ENCODE data around the gene TRIM77. TPM values are rescaled to one million over a fixed set of nuclear protein-coding genes. Genes with fewer than 3 reads are reported as not detected.
"Not testable (repeated sequence)": the region's sequence is repeated elsewhere in the genome, so short reads cannot be mapped to it uniquely, and the experiment has no call there.

Gene TRIM77
- not detected for total RNA-seq
- long read RNA-seq = 0 reads

DNA sequence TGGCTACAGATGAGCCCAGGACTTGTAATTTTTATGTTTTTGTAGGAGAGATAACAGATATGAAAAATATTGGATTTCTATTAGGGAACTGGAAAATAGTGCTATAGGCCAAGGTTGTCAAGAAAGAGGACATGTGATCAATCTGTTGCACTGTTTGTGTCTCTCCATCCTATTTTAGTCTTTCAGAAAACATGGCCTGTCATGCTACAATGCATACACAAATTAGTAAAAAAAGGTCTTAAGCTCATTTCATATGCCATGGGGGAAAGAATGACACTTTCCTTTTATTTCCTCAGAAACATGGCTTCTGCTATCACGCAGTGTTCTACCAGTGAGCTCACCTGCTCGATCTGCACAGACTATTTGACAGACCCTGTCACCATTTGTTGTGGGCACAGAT is at the start of gene TRIM77:
TRIM77 (plus strand) TSS at position 301 of the 400 bp plus-strand sequence; CDS start at position 301, 0 bp downstream.
- ATAC-seq (ENCODE audit: poor library complexity); DNase-seq; intact Hi-C loops (cut with DNase I): not testable (repeated sequence)

DNA sequence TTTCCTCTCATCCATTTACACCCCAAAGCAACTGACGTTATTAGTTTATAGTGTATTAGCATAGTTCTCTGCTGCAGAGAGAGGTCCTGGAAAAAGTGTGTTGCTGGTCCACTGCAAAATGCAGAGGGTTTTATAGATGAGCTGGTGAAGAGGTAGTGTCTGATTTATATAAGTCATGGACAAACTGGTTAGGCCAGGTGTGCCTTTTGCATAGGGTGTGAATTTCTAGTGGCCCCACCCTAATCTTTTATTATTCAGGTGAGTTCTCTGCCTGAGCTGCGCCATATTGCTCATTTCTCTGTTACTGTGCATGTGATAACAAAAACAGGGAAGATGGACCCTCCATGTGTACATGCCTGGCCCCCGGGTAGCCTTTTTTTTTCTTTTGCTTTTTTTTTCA is 43.1 kb upstream of the TRIM77 start:
- DNase-seq (no peak), ATAC-seq (ENCODE audit: poor library complexity) (no peak)
- intact Hi-C loops (cut with DNase I) = no loop called here

DNA sequence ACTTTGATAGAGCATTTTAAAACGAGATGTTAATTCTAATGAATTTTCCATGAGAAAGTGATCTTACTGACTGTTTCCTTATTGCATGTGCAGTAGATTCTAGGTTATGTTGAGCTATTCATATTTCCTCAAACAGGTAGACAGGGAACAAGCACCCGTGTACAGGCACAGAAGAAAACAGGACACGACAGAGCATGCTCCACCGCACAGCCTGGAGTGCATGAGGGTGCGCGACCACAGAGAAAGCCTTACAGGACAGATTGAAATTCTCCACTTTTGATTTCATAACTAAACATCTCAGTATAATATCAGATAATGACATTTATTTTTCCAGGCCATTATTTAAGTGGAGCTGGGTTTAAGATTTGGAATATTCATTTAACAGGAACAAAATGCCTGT is 41.9 kb upstream of the TRIM77 start:
- DNase-seq; ATAC-seq (ENCODE audit: poor library complexity); intact Hi-C loops (cut with DNase I): not testable (repeated sequence)

DNA sequence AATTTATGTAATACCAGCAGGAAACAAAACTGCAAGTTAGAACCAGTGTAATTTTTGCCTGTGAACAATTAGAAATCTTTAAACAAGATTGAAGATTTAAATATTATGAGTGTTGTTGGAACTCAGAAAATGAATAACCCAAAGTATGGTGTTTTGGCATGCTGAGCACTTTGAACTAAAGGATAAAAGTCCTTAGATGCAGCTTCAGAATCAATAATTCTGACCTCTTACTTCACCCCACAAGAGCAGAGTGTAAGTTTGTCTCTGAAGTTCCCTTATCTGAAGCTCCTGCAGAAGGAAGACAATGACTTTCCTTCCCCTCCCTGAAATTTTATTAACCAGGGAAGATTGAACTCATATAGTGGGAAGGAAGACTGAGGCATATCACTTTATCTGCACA is 40.5 kb upstream of the TRIM77 start:
- ATAC-seq (ENCODE audit: poor library complexity); intact Hi-C loops (cut with DNase I); DNase-seq: not testable (repeated sequence)

DNA sequence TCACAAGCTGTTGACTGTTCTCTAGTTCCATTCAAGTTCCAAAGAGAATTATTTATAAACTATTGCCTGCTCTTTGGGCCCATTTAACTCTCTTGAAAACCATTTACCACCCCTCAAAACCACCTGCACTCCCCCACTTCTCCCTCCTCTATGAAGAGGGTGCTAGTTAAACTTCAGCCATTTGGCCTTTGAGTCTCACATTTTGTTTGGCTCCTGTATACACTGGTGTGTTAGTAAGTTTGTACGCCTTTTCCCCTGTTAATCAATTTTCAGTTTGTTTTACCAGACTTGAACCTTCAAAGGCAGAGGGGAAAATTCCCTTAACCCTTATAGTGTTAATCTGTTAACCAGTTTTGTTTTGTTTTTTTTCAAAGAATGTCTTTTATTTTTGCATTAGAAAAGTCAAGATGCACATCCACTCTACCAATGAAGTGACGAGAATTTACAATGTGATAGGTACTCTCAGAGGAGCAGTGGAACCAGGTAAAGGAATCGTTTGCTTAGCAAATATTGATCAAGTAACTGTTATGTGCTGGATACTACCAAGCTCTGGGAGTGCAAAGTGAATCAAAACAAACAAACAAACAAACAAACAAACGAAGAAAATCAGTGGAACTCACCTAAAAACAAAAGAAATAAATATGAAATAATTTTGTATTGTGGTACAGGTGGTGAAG is 40.0 kb upstream of the TRIM77 start:
- ATAC-seq (ENCODE audit: poor library complexity); DNase-seq; intact Hi-C loops (cut with DNase I): not testable (repeated sequence)

DNA sequence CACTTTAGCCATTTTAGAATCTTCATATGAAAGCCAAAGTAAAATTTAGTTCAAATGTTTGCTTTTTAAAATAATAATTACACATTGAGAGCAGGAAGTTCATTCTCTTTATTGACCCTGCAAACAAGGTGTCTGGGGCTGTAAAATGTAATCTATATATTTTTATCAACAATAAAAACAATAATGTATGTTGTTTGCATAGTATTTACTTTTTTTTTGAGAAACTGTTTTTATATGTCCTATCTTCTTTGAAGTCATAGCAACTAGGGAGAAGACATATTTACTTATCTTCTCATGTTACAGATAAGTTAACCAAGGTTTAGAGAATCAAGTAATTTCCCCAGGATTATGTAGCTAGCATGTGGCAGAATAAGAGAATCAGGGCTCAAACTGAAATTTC is 37.6 kb upstream of the TRIM77 start:
- intact Hi-C loops (cut with DNase I); ATAC-seq (ENCODE audit: poor library complexity); DNase-seq: not testable (repeated sequence)

GRCh38 chr11:89673380-89673779 is 36.7 kb upstream of the TRIM77 start:
- DNase-seq; intact Hi-C loops (cut with DNase I); ATAC-seq (ENCODE audit: poor library complexity): not testable (repeated sequence)

- intact Hi-C loops (cut with DNase I); DNase-seq; ATAC-seq (ENCODE audit: poor library complexity): not testable (repeated sequence)
Measured at GRCh38 chr11:89675383-89675782, 34.7 kb upstream of the TRIM77 start.

DNA sequence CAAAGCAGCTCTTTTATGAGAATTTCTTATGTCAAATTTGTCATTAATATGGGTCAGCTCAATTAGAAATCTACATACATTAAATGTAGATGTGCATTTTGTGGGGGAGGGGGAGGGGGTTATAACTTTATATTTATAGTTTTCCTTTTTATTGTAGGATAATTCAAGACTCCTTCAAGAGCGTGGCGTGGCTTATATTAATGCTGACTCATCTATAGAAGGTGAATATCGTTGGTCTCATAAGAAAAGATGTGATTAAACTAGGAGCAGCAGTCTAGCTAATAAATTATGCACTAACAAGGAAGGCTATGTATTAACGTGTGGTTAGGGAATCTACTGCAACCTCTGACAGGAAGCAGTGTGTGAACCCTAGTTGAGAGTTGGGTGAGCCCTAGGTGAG is 34.2 kb upstream of the TRIM77 start:
- intact Hi-C loops (cut with DNase I); ATAC-seq (ENCODE audit: poor library complexity); DNase-seq: not testable (repeated sequence)

- ATAC-seq (ENCODE audit: poor library complexity); intact Hi-C loops (cut with DNase I); DNase-seq: not testable (repeated sequence)
Measured at GRCh38 chr11:89707080-89707479, 3.0 kb upstream of the TRIM77 start.

DNA sequence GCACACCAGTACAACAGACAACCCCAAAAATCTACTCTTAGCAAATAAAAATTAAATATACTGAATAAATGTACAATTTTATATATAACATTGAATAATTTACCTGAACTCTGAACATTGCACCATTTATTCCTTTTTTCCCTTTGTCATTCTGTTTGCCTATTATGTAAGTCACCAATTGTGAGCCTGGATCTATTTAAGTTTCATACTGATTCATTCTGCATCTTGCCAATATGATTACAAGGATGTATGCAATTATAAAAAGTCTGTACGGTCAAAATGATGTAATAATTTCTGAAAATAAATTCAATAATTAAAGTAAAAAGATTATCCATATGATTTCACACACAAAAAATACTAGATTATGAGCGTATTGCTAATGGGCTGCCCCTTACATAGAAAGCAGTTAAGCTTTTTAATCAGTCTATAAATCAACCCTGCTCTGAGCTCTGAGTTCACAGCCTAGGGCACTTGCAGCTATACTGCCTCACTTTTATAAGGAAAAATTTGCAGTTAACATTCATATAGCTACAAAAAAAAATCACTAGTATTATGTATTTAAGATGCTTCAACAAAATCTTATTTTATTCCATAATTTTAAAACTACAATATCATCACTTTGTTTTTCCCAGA is 14.9 kb downstream of the TRIM77 start:
- intact Hi-C loops (cut with DNase I); DNase-seq: not testable (repeated sequence)

GRCh38 chr11:89730215-89730614 is 20.1 kb downstream of the TRIM77 start:
- ATAC-seq (ENCODE audit: poor library complexity); intact Hi-C loops (cut with DNase I); DNase-seq: not testable (repeated sequence)

More for the DNA sequence above, 14.9 kb downstream of the TRIM77 start:
- not testable (repeated sequence) for ATAC-seq (ENCODE audit: poor library complexity)

GRCh38 chr11:89736566-89736965 is 26.5 kb downstream of the TRIM77 start:
- no peak for ATAC-seq (ENCODE audit: poor library complexity)
- intact Hi-C loops (cut with DNase I) = no loop called here
- DNase-seq = no peak

DNA sequence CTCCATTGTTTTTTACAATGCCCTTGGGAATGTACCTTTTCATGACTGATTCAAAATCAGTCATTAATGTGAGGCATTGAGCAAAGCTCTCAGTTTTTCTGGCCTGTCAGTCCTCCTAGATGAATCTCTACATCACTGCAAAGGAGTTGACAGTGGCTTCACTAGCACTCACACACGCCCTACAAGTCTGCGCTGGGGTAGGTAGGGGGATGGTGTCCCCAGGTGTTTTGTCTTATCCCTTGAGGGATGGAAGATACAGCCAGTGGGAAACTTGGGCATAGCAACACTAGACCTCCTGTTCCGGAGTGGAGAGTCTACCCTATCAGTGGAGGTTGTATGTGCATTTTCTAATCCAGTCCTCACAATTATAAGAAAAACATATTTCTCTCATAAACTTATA is 27.0 kb downstream of the TRIM77 start:
- ATAC-seq (ENCODE audit: poor library complexity) = no peak
- intact Hi-C loops (cut with DNase I) = no loop called here

GRCh38 chr11:89741406-89741805 is 31.3 kb downstream of the TRIM77 start:
- intact Hi-C loops (cut with DNase I); DNase-seq; ATAC-seq (ENCODE audit: poor library complexity): not testable (repeated sequence)

More for the DNA sequence above, 27.0 kb downstream of the TRIM77 start:
- no peak for DNase-seq

DNA sequence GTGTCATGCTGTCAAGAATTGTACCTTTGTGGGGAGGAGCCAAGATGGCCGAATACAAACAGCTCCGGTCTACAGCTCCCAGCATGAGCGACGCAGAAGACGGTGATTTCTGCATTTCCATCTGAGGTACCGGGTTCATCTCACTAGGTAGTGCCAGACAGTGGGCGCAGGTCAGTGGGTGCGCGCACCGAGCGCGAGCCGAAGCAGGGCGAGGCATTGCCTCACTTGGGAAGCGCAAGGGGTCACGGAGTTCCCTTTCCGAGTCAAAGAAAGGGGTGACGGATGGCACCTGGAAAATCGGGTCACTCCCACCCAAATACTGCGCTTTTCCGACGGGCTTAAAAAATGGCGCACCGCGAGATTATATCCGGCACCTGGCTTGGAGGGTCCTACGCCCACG is 34.1 kb downstream of the TRIM77 start:
- intact Hi-C loops (cut with DNase I); DNase-seq: not testable (repeated sequence)

GRCh38 chr11:89750822-89751221 is 40.7 kb downstream of the TRIM77 start:
- DNase-seq; ATAC-seq (ENCODE audit: poor library complexity); intact Hi-C loops (cut with DNase I): not testable (repeated sequence)

More for the DNA sequence above, 34.1 kb downstream of the TRIM77 start:
- not testable (repeated sequence) for ATAC-seq (ENCODE audit: poor library complexity)
